T-helper 1 cell (primary cell): ENCODE data around the gene ELOVL6.
A peak's percentile ranks its signal among the peaks of the same experiment; 100 is the strongest.
"Not testable (repeated sequence)": the region's sequence is repeated elsewhere in the genome, so short reads cannot be mapped to it uniquely, and the experiment has no call there.

Experiments
- DNase-seq, 5 donors: peaks; one replicate each; pipeline ENCODE4 v3.0.0-alpha.2; 2012 to 2020
- total RNA-seq, 4 donors: gene quantifications; one replicate each; lab custom pipeline; 2026; lab: John Stamatoyannopoulos, UW

The ELOVL6 gene, protein sequence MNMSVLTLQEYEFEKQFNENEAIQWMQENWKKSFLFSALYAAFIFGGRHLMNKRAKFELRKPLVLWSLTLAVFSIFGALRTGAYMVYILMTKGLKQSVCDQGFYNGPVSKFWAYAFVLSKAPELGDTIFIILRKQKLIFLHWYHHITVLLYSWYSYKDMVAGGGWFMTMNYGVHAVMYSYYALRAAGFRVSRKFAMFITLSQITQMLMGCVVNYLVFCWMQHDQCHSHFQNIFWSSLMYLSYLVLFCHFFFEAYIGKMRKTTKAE
- total RNA-seq = 2.2 to 8.0 (median 4.7) reads per million in 4 donors

DNA sequence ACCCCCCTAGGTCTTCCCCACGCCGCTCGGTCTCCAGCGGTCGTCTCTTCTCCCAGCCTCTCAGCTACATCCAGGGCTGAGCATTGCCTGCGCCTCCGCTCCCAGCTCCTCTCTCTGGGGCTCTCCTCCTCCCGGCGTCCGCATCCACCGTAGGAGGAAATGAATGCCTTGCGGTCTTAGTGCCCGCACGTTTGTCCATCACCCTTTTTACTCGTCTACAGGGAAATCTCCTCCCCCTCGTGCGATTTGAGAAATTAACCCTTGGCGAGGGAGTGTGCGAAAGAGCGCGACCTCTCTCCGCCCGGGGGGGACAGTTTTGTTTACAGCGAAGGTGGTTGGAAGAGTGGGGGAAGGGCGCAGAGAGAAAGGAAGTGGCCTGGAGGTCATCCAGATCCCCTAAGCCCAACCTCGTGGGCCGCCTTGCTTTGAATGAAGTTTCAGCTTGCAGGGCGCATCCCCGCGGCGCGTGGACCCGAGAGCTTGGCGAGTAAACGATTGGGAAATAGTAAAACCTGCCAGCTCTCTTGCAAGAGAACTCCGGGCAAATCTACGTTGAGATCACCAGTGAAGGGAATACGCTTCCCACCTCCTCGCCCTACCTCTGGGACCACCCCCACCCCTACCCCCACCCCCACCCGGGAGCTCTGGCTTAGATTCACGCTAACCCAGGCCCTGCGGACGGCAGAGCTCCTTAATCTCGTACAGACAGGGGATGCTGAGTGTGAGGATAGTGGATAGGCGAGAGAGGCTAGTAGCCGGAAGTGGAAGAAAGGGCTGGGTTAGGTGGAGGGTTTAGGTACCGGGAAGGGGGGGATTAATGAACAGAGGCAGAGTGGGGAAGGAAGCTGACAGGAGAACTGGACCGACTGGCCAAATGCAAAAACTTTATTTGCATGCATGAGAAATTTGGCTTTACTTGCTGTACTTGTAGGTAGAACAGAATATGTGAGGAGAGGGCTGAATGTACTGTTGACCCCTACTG lies at the start of gene ELOVL6:
ELOVL6 (minus strand) TSS at position 181 of the 982 bp plus-strand sequence. CDS start 280 bp downstream, outside the sequence.
- DNase-seq = peak in 2 of 5 donors; percentile 4 to 55

DNA sequence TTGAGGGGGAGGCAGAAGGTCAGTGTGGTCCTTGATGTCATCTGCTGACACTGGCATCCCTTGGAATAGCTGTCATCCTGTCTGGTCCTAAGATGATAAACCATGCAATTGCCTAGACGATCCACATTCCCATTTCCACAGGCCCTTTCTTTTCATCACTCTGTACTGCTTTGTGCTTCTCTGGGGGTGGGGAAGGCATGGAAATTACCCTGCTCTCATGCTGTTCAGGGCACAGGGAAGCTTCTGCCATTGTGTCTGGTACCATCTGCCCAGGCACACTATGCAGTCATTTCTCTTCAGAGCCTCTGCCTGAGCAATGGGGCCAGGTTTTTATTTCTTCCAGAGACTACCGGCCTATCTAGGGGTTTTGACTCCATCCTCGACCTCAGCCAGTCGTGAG lies 49.7 kb upstream of the ELOVL6 start:
- DNase-seq = no peak

GRCh38 chr4:110247591-110247990 lies 49.2 kb upstream of the ELOVL6 start:
- no peak for DNase-seq

DNA sequence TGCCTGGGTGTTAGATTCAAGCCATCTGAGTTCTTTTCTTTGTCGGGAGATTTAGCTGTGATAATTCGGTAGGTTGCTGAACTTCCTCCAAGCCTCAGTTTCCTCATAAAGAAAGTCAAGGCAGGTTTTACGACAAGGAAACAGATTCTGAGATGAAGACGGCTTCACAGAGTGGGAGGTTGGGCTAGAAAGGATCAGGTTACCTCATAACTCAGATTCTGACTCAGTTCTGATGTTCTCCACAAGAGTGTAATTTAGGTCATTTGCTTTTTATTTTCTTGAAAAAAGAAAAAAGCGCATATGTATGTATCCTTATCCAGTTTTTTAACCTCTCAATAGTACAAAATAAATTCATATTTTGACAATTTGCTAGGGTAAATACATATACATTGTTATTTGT lies 47.2 kb upstream of the ELOVL6 start:
- DNase-seq = no peak

DNA sequence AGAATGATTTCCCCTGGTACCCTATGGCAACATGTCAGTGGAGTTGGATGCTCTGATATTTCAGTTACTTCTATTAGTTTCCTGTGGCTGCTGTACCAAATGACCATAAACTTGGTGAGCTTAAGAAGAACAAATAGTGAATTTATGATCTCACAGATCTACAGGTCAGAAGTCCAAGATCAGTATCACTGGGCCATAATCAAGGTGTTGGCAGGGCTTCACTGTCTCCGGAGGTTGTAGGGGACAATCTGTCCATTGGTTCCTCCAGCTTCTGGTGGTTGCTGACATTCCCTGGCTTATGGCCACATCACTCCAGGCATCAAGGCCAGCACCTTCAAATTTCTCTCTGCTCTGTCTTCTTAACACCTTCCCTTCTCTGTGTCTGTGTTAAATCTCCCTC lies 37.9 kb upstream of the ELOVL6 start:
- no peak for DNase-seq

DNA sequence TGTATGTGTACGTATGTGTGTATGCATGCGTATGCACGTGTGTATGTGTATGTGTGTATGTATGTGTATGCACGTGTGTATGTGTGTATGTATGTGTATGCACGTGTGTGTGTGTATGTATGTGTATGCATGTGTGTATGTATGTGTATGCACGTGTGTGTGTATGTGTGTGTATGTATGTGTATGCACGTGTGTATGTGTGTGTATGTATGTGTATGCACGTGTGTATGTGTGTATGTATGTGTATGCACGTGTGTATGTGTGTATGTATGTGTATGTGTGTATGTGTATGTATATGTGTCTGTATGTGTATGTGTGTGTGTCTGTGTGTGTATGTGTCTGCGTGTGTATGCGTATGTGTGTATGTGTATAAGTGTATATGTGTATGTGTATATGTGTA lies 35.2 kb upstream of the ELOVL6 start:
- DNase-seq = not testable (repeated sequence)

DNA sequence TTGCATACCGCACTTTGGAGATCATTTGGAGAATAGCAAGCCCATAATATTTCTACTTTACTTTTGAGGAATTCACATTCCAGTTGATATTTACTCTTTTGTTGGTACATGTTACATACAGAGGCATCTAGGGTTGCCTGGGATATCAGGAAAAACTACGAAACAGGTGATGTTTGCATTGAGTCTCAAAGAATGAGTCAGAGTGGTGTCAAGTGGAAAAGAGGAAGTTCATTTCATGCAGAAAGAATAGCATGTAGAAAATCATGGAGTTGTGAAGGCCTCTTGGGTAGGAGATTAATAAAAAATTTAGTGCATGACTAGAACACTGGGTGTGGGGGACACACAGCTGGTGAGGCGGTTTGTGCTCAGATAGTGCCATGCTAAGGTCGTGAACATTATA lies 33.5 kb upstream of the ELOVL6 start:
- no peak for DNase-seq

GRCh38 chr4:110229266-110229665 lies 30.9 kb upstream of the ELOVL6 start:
- no peak for DNase-seq

- DNase-seq = no peak
These were observed 26.4 kb upstream of the ELOVL6 start for GRCh38 chr4:110224812-110225211.

DNA sequence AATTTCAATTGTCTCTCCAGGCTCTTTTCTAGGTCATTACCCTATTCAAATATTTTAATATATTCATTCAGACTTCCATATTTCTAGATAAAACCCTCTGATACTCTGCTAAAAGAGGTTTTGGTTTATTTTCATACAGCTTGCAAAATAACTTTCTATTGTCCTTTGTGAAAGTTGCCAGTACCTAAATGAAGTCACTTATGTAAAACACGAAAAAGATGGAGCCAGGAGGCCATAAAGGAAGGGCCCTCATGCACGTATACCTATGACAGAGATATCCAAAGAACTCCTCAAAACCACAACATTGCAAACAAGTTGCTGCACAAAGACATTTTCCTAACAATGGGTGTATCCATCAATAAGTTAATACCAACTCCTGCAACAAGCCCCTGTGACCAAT lies 25.7 kb upstream of the ELOVL6 start:
- DNase-seq = no peak

DNA sequence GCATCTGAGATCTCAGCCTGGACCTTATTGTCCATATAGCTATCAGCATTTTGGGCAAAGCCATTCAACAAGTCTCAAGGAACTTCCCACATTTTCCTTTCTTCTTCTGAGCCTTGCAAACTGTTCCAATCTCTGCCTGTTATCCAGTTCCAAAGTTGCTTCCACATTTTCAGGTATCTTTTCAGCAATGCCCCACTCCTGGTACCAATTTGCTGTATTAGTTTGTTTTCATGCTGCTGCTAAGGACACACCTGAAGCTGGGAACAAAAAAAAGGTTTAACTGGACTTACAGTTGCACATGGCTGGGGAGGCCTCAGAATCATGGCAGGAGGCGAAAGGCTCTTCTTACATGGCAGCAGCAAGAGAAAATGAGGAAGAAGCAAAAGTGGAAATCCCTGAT lies 20.5 kb upstream of the ELOVL6 start:
- DNase-seq = not testable (repeated sequence)

- not testable (repeated sequence) for DNase-seq
These were observed 18.8 kb upstream of the ELOVL6 start for GRCh38 chr4:110217181-110217580.

GRCh38 chr4:110216129-110216528 lies 17.7 kb upstream of the ELOVL6 start:
- no peak for DNase-seq

GRCh38 chr4:110211770-110212061 lies 13.3 kb upstream of the ELOVL6 start:
- no peak for DNase-seq

- DNase-seq = peak in 1 of 5 donors; percentile 58
These were observed 12.8 kb upstream of the ELOVL6 start for GRCh38 chr4:110211007-110211769.

DNA sequence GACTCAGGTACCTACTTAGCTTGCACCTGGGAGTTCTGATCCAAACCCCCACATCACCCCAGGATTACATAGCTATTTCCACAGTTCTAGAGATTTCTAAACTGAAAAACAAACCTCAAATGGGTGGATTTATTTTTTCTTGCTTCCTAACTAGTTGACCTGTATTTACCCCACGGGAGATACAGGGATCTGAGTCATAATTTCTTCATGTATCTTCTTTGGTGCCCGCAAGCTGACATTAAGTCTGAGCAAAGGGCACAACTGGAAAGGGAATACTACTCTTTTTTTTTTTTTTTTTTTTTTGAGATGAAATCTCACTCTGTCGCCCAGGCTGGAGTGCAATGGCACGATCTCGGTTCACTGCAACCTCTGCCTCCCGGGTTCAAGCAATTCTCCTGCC lies 10.0 kb upstream of the ELOVL6 start:
- no peak for DNase-seq

- no peak for DNase-seq
These were observed 8.8 kb upstream of the ELOVL6 start for GRCh38 chr4:110207233-110207632.

DNA sequence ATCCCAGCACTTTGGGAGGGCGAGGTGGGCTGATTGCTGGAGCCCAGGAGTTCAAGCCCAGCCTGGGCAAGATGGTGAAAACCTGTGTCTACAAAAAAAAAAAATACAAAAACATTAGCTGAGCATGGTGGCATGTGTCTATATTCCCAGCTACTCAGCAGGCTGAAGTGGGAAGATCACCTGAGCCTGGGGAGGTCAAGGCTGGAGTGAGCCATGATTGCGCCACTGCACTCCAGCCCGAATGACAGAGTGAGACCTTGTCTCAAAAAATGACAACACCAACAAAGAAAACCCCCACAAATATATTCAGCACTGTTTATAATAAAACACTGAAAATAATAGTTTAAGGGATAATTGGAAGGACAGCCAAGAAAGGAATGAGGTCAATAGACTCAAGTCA lies 3.6 kb upstream of the ELOVL6 start:
- no peak for DNase-seq

- no peak for DNase-seq
These were observed 3.1 kb upstream of the ELOVL6 start for GRCh38 chr4:110201502-110201901.

DNA sequence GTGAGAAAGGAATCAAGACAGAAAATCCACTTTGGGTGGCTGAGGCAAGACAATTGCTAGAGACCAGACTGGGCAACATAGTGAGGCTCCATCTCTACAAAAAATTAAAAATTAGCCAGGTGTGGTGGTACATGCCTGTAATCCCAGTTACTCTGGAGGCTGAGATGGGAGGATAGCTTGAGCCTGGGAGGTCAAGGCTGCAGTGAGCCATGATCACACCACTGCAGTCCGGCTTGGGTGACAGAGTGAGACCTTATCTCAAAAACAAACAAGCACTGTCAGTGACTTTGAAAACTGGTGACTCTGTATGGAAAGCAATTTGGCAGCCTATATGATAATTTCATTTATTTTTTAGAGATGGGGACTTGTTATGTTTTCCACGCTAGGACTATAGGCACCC lies 2.3 kb upstream of the ELOVL6 start:
- DNase-seq = no peak

GRCh38 chr4:110198049-110198434 lies 373 bp downstream of the ELOVL6 start:
- no peak for DNase-seq

GRCh38 chr4:110197529-110198042 lies 829 bp downstream of the ELOVL6 start:
- peak in 4 of 5 donors; percentile 10 to 64 (median 17) for DNase-seq
